Body of pancreas (tissue), 4 donors: ENCODE data around the gene PKP3.
"Not testable (repeated sequence)": the region's sequence is repeated elsewhere in the genome, so short reads cannot be mapped to it uniquely, and the experiment has no call there.

Experiments used
- POLR2A ChIP-seq, 3 donors: fragments of 450-650 bp; IDR thresholded peaks; one replicate each; pipeline ENCODE4 v1.6.1; 2016; ENCODE audit warnings: antibody characterized with exemption in 3 of 3, mild to moderate bottlenecking in 2 of 3
- TF ChIP-seq, protein P1 (sequence below), 7 experiments: fragments of 450-650 bp in 4 of 7; fragments of 200-600 bp in 3 of 7; sonication (generic) in 3 of 7; IDR thresholded peaks; one replicate each; pipeline ENCODE4 v1.5.1; 2016 to 2019; ENCODE audit warnings: antibody characterized with exemption in 7 of 7

DNA sequence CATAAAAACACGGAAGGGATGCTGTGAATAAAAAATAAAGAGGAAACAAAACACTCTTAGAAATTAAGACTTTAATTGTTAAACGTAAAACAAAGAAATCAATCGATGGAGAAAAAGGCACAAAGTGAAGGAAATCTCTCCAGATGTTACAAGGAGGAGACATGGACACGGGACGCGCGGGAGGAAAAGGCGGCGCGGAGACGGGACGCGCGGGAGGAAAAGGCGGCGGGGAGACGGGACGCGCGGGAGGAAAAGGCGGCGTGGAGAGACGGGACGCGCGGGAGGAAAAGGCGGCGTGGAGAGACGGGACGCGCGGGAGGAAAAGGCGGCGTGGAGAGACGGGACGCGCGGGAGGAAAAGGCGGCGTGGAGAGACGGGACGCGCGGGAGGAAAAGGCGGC lies 30.8 kb downstream of the PKP3 start:
- TF ChIP-seq, protein P1, sequence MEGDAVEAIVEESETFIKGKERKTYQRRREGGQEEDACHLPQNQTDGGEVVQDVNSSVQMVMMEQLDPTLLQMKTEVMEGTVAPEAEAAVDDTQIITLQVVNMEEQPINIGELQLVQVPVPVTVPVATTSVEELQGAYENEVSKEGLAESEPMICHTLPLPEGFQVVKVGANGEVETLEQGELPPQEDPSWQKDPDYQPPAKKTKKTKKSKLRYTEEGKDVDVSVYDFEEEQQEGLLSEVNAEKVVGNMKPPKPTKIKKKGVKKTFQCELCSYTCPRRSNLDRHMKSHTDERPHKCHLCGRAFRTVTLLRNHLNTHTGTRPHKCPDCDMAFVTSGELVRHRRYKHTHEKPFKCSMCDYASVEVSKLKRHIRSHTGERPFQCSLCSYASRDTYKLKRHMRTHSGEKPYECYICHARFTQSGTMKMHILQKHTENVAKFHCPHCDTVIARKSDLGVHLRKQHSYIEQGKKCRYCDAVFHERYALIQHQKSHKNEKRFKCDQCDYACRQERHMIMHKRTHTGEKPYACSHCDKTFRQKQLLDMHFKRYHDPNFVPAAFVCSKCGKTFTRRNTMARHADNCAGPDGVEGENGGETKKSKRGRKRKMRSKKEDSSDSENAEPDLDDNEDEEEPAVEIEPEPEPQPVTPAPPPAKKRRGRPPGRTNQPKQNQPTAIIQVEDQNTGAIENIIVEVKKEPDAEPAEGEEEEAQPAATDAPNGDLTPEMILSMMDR (IDR thresholded peaks at IDR 0.05) = not testable (repeated sequence)
- TF ChIP-seq POLR2A (IDR thresholded peaks at IDR 0.05) = not testable (repeated sequence)
